Testis (tissue), 2 donors: ENCODE measurements around the gene FBXW7.

Experiments used
- POLR2A ChIP-seq: fragments of 450-650 bp; IDR thresholded peaks from one replicate; pipeline ENCODE4 v1.6.1; 2017; ENCODE audit warnings: antibody characterized with exemption, mild to moderate bottlenecking, moderate library complexity
- TF ChIP-seq, protein P1 (sequence below), 3 experiments: fragments of 450-650 bp in 2 of 3; fragments of 200-600 bp in 1 of 3; sonication (generic) in 1 of 3; IDR thresholded peaks; one replicate each; pipeline ENCODE4 v1.5.1; 2016 to 2019; ENCODE audit warnings: antibody characterized with exemption in 3 of 3, mild to moderate bottlenecking in 2 of 3, moderate library complexity in 1 of 3

DNA sequence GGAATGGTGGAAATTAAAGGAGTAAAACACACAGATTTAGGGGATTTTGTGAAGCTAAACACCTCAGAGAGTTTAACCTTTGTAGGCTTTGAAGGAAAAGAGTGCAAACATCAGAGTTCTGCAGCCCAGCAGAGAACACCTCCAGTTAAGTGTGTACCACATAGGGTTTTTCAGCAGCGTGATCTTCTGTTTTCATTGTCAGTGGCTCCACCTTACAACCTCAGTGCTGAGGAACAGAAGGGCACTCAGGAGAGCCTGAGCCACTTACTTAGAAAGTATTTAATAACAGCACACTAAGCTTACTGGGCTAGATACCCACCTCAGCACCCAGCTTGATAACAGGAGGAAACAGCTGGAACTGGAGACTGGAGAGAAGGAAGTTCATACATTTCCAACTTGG is 2.0 kb upstream of the FBXW7 start:
- TF ChIP-seq, protein P1, sequence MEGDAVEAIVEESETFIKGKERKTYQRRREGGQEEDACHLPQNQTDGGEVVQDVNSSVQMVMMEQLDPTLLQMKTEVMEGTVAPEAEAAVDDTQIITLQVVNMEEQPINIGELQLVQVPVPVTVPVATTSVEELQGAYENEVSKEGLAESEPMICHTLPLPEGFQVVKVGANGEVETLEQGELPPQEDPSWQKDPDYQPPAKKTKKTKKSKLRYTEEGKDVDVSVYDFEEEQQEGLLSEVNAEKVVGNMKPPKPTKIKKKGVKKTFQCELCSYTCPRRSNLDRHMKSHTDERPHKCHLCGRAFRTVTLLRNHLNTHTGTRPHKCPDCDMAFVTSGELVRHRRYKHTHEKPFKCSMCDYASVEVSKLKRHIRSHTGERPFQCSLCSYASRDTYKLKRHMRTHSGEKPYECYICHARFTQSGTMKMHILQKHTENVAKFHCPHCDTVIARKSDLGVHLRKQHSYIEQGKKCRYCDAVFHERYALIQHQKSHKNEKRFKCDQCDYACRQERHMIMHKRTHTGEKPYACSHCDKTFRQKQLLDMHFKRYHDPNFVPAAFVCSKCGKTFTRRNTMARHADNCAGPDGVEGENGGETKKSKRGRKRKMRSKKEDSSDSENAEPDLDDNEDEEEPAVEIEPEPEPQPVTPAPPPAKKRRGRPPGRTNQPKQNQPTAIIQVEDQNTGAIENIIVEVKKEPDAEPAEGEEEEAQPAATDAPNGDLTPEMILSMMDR (IDR thresholded peaks at IDR 0.05), result no peak
- TF ChIP-seq POLR2A, result no peak
